ENCODE measurements around the gene ZNF710.
"Not testable (repeated sequence)": the region's sequence is repeated elsewhere in the genome, so short reads cannot be mapped to it uniquely, and the experiment has no call there.

The ZNF710 gene

GRCh38 chr15:90062462-90062932 lies 61.4 kb downstream of the ZNF710 start:
- peak; percentile 79 for DNase-seq

DNA sequence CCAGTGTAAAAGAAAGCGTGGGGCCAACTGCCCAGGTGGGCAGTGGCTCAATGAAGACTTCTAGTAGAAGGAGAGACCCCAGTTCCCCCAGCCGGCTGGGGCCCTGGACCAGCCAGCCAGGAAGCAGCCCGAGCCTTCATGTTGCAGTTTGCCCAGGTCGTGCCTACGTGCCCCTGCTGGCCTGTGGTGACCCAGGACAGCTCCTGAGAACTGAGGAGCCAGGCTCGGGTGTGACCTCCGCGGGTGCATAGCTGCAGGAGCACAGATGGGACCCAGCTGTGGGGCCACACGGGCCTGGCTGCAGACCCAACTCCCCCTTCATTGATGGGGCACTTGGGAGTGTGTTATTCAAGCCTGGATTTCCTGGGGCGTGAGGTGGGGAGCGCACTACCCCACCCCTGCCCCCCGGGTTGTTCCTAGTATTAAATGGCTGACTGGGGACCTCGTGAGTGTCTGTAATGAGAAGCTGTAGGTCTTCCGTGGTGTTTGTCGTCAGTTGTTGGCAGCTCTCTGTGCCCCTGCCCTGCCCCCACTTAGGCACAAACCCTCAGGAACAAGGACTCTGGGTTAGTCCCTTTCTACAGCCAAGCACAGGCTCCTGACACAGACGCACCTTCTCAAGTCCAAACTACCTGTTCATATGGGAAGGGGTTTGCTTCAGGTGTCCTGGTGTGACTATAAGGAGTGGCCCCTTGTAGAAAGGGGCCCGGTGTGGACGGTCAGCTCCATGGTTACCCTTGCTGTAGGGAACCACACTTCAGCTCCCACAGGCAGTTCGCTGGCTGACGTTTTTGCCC lies 62.0 kb downstream of the ZNF710 start:
- peak; percentile 1 for DNase-seq

GRCh38 chr15:90063770-90064247 lies 62.7 kb downstream of the ZNF710 start:
- DNase-seq = no peak

DNA sequence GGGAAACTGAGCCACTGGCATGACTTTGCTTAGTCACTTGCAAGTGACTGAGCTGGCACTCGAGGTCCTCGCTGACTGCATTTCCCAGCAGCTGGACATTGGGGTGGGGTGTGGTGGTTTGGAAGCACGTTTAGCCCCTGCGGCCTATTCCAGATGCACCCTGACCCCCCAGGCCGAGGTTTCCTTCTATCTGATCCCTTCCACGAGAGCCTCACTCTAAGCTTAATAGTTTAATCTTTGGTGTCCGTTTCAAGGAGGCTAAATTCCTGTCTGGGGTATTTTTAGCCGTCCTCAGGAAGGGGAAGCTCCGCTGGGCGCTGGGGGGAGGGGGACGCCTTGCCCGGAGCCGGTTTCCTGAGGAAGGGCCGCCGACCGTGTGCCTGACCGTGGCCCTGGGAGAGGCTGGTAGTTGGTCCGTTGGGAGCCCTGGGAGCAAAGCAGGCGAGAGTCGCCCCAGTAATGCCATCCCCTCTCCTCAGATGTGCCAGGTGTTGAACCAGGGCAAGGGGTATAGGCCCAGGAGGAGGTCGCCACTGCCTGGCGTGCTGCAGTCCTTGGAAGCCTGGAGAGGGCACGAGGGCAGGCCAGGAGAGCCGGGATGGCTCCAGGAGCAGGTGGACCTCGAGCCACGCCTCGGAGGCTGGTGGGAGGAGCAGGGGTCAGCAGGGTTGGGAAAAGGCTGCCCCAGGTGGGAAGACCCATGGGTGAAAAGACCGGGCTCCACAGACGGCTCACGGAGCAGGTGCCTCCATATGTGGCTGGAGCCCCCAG lies 64.0 kb downstream of the ZNF710 start:
- DNase-seq = no peak

GRCh38 chr15:90065682-90066049 lies 64.5 kb downstream of the ZNF710 start:
- DNase-seq = no peak

- DNase-seq = no peak
These were observed 66.2 kb downstream of the ZNF710 start for GRCh38 chr15:90067181-90067952.

- no peak for DNase-seq
These were observed 67.0 kb downstream of the ZNF710 start for GRCh38 chr15:90067953-90068606.

DNA sequence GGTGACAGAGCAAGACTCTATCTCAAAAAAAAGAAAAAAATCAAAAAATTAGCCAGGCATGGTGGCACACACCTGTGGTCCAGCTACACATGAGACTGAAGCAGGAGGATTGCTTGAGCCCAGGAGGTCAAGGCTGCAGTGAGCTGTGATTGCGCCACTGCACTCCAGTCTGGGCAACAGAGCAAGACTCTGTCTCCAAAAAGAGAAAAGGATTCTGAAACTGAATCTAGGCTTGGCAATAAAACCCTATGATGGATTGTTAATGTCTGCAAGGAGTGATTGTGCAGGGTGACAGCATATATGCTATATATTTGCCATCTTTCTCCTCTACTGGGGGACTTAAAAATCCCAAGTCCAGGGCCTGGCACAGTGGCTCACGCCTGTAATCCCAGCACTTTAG lies 69.5 kb downstream of the ZNF710 start:
- not testable (repeated sequence) for DNase-seq

DNA sequence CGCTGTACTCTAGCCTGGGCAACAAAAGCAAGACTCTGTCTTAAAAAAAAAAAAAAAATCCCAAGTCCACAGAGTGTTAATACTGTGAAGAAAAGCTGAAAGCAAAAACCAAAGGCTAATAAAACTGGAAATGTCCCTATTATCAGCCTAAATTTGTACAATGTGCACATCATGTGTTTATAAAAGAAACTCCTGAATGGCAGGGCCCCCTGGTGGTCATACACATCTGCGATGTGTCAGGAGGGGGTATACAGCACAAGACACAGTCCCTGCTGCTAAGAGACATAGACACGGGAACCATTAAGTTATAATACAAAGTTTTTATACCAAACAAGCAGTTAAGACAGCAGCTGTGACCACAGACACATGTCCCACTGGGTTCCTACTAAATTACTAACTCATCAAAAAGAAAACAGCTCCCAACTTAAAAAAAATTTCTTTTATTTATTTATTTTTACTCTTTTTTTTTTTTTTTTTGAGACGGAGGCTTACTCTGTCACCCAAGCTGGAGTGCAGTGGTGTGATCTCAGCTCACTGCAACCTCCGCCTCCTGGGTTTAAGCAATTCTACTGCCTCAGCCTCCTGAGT lies 70.2 kb downstream of the ZNF710 start:
- DNase-seq = peak; percentile 11

GRCh38 chr15:90072978-90073640 lies 72.0 kb downstream of the ZNF710 start:
- no peak for DNase-seq

GRCh38 chr15:90074023-90074422 lies 72.9 kb downstream of the ZNF710 start:
- DNase-seq = no peak

- no peak for DNase-seq
These were observed 73.8 kb downstream of the ZNF710 start for GRCh38 chr15:90074916-90075315.

- no peak for DNase-seq
These were observed 74.5 kb downstream of the ZNF710 start for GRCh38 chr15:90075420-90076289.

DNA sequence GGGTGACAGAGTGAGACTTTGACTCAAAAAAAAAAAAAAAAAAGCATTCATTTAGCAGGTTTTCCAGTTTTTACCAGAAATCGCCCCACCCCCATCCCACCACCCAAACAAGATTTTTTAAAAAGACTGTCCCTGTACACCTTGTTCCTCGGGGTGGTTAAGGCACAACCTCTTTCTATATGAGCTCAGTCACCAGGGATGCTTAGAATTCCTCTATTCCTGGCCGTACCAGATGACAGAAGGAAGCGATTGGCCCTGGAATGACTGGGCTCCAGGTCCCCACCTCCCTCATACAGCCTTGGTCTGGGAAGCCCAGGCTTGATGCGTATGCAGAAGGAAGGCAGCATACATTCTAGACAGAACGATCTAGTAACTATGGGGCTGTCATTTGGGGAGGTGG lies 75.6 kb downstream of the ZNF710 start:
- DNase-seq = no peak

GRCh38 chr15:90078965-90079364 lies 77.8 kb downstream of the ZNF710 start:
- DNase-seq = no peak

DNA sequence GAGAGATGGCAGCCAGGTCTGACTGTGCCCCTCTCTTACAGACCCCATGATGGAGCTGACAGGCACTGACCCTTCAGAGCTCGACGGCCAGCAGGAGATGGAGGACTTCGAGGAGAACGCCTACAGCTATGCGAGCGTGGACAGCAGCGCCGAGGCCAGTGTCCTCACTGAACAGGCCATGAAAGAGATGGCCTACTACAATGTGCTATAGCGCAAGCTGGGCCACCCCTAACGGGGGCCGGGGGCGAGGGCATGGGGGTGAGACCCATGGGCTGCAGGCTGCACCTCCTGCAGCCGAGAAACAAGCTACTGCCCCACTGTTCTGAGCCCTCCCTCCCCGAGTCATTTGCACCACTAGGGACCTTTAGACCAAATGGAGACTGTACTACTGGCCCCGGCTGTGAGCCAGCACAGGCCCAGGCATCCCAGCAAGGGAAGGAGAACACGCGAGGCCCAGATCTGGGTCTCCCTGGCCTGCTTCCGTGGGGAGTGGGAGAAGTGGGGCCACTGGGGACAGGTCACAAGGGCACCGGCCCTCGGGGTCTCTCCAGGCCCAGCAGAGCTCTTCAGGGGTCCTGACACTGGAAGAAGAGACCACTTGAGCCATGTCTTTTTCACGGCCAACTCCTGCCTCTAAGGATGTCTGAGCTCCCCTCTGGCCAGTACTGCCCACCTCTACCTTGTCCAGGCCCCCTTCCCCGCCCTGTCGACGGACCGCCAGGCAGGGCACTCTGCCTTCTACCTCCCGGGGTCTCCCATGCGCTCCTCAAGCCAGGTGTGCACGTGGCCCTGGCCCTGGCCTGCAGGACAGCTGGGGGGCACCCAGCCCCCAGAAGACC lies 78.7 kb downstream of the ZNF710 start:
- no peak for DNase-seq

DNA sequence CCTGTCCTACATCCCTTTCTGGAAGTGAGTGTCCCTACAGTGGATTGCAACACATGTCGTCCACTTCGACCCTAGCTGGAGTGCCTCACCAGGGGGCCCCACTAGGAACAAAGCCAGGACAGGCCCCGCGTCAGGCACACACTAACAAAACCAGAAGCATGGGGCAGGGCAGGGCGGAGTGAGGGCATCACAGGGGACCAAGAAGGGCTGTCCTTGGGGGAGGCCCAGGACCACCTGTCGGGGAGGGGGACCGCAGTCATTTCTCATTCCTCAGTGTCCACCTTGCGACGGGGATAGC lies 79.3 kb downstream of the ZNF710 start:
- no peak for DNase-seq

- DNase-seq = no peak
These were observed 79.8 kb downstream of the ZNF710 start for GRCh38 chr15:90080818-90081393.

DNA sequence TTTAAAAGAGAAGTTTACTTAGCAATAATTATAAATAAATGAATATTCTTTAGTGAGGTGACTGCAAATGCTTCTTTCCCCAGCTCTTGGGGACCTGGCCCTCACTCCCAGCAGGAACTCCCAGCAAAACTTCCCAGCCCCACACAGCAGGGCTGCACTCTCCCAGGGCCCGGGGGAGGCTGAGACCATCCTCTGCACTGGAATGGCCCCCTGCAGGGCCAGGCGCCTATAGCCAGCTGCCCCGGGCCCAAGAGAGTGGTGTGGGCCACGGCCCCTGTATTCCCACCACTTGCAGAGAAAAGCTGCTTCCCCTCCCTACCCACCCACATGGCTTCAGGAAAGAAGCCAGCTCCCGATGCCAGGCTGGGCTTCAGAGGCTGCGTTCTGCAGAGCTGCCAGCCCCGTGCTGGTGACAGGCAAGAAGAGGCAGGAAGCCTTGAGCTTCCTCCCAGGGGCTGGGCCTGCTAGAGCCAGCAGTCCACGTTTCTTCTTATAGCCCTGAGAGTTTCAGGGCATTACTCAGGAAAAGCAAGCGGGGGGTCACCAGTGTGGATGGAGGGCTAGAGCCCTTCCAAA lies 81.1 kb downstream of the ZNF710 start:
- DNase-seq = no peak
